PFSK-1 (cell line): ENCODE data around the gene IRX2.

Experiments
- FOXP2 ChIP-seq: optimal IDR thresholded peaks from 2 replicates; pipeline ENCODE3; 2011; ENCODE audit warnings: borderline replicate concordance, control low read depth, inconsistent platforms; ENCODE audit not compliant: insufficient read depth; ENCODE audit errors: extremely low read length, extremely low read depth
- POLR2AphosphoS5 ChIP-seq: IDR thresholded peaks from 2 replicates; pipeline ENCODE4 v1.6.1; 2012; ENCODE audit warnings: low read depth, mild to moderate bottlenecking, control low read depth, low read length, moderate library complexity
- REST ChIP-seq, 2 experiments: IDR thresholded peaks; 2 replicates each; pipeline versions ENCODE4 v1.6.1 to v1.8.0; 2011 to 2012; ENCODE audit warnings: low read depth in 2 of 2, low read length in 2 of 2, control low read depth in 1 of 2, inconsistent platforms in 1 of 2, mild to moderate bottlenecking in 1 of 2, moderate library complexity in 1 of 2; ENCODE audit not compliant: insufficient read depth in 1 of 2
- SIN3A ChIP-seq: IDR thresholded peaks from 2 replicates; pipeline ENCODE4 v1.6.1; 2012; ENCODE audit warnings: mild to moderate bottlenecking, low read length, moderate library complexity, borderline replicate concordance; ENCODE audit not compliant: insufficient read depth
- TAF1 ChIP-seq: IDR thresholded peaks from 2 replicates; pipeline ENCODE4 v1.6.1; 2012; ENCODE audit warnings: low read length, control low read depth, borderline replicate concordance; ENCODE audit not compliant: insufficient read depth

IRX2 gene

GRCh38 chr5:2714026-2714425 lies 37.5 kb downstream of the IRX2 start:
- no peak for TF ChIP-seq REST (IDR thresholded peaks at IDR 0.05; ENCODE audit: insufficient read depth in 1 of 2, low read depth in 2 of 2, low read length in 2 of 2)
- TF ChIP-seq TAF1 = no peak
- no peak for TF ChIP-seq FOXP2
- TF ChIP-seq POLR2AphosphoS5 = no peak
- TF ChIP-seq SIN3A = no peak

- TF ChIP-seq SIN3A (no peak), TAF1 (no peak), POLR2AphosphoS5 (no peak), REST (IDR thresholded peaks at IDR 0.05; ENCODE audit: insufficient read depth in 1 of 2, low read depth in 2 of 2, low read length in 2 of 2) (no peak), FOXP2 (no peak)
Observed at GRCh38 chr5:2711446-2712425, 39.7 kb downstream of the IRX2 start.

- no peak for TF ChIP-seq POLR2AphosphoS5
- TF ChIP-seq TAF1 = no peak
- TF ChIP-seq REST (IDR thresholded peaks at IDR 0.05; ENCODE audit: insufficient read depth in 1 of 2, low read depth in 2 of 2, low read length in 2 of 2) = no peak
- no peak for TF ChIP-seq FOXP2
- TF ChIP-seq SIN3A = no peak
Observed at GRCh38 chr5:2710910-2711309, 40.6 kb downstream of the IRX2 start.

GRCh38 chr5:2709976-2710689 lies 41.3 kb downstream of the IRX2 start:
- TF ChIP-seq REST (IDR thresholded peaks at IDR 0.05; ENCODE audit: insufficient read depth in 1 of 2, low read depth in 2 of 2, low read length in 2 of 2) (no peak), SIN3A (no peak), FOXP2 (no peak)
